Upper lobe of left lung (tissue), 4 donors: ENCODE data around the gene RUVBL2.
A peak's percentile ranks its signal among the peaks of the same experiment; 100 is the strongest.

Source experiments
- CTCF ChIP-seq, 6 experiments: fragments of 450-650 bp in 4 of 6; fragments of 200-600 bp in 2 of 6; sonication (generic) in 2 of 6; IDR thresholded peaks; one replicate each; pipeline ENCODE4 v1.5.1; 2016 to 2019; ENCODE audit warnings: antibody characterized with exemption in 6 of 6
- EP300 ChIP-seq, 4 donors: sonication (generic); formaldehyde crosslinking; IDR thresholded peaks; one replicate each; pipeline ENCODE4 v1.5.1; 2017; ENCODE audit warnings: antibody characterized with exemption in 4 of 4, control low read depth in 2 of 4

- TF ChIP-seq CTCF (IDR thresholded peaks at IDR 0.05) (peak; percentile 19 to 55 (median 41)), EP300 (IDR thresholded peaks at IDR 0.05) (no peak)
Observed at GRCh38 chr19:48999481-49000325, 6.0 kb downstream of the RUVBL2 start.
